ENCODE results near the gene ZNF765. TPM values are rescaled to one million over a fixed set of nuclear protein-coding genes. Genes with fewer than 3 reads are reported as not detected.

ZNF765 gene
- total and polyA plus RNA-seq, 9 of the 15 experiments (the other 6 are each of a cell fraction or from before 2014, with no cell fraction given): 5.4 to 17.5 (median 9.6) TPM

- TF ChIP-seq MGA (IDR thresholded peaks at IDR 0.05) (peak; percentile 57), ZFP36 (IDR thresholded peaks at IDR 0.05; ENCODE audit: low read depth, low read length, partially characterized antibody) (no peak), ESRRA (IDR thresholded peaks at IDR 0.05; ENCODE audit: borderline replicate concordance, low read depth) (no peak), SFPQ (IDR thresholded peaks at IDR 0.05; ENCODE audit: low read depth, low read length) (no peak), GTF2A2 (tag; IDR thresholded peaks at IDR 0.05) (no peak), NRF1 (conservative IDR thresholded peaks at IDR 0.05 in 1 of 2, IDR thresholded peaks at IDR 0.05 in 1 of 2) (peak; percentile 59 to 72), ELK1 (CRISPR knock-in tag; IDR thresholded peaks at IDR 0.05) (no peak), NR2C1 (IDR thresholded peaks at IDR 0.05) (peak; percentile 74), NR2C1 (tag; IDR thresholded peaks at IDR 0.05) (0 out of 2 replicates have a peak, but pooled peaks have one; percentile 51), IFI16 (CRISPR knock-in tag; IDR thresholded peaks at IDR 0.05) (no peak)
Observed at GRCh38 chr19:53365134-53365898, 29.6 kb upstream of the ZNF765 start, which contains the start of gene ZNF525 (continued).
